Hematopoietic multipotent progenitor cell treated with erythropoietin and hydrocortisone succinate and interleukin-3 and kit ligand, for 6 days (in vitro differentiated cells): Measurements from ENCODE around the gene OTOF.

Source experiments
- DNase-seq: peaks from one replicate; pipeline ENCODE4 v3.0.0-alpha.2; 2015

Gene OTOF

DNA sequence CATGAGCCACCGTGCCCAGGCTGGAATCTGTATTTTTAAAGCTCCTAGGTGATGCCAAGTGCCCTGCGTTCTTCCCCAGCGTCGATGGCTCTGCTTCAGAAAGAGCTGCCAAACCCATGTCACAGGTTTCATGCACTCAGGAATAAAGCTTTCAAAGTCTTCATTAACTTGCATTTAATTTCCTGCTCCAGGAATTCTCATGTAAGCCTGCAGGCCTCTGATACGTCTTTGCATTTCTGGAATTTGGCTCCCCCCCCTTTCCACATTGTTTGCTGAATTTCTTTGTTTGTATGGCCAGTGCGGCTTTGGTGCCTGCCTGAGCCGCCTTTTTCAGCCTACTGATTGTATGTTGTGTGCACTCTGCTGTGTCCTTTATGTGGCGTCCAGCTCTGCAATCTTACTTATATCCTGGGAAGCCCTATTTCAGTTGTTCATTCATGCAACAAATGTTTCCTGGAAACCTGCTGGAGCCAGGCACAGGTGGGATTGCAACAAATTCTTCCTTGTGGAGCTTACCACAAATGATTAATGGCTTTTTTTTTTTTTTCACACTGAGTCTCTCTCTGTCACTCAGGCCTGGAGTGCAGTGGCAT, 17.9 kb upstream of the OTOF start:
- no peak for DNase-seq

DNA sequence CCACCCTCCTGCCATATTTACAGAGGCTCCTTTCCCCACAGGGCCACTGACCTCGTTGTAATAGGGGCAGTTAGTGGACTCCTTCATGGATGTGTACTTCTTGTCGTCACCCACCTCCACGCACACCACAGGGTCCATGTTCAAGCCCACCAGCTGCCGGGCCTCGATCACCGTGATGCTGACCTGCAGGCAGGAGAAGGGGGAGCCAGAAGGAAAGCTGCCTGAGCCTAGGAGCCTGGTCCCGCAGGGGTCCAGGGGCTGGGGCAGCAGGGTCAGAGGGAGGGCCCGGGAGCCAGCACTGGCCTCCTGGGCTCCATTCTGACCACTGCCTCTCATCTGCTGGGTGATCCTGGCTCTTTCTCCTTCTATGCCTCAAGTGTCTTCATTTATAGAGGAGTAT, 17.0 kb upstream of the OTOF start:
- DNase-seq: no peak

- DNase-seq: no peak
Observed at GRCh38 chr2:26494199-26494598, 16.3 kb upstream of the OTOF start.

DNA sequence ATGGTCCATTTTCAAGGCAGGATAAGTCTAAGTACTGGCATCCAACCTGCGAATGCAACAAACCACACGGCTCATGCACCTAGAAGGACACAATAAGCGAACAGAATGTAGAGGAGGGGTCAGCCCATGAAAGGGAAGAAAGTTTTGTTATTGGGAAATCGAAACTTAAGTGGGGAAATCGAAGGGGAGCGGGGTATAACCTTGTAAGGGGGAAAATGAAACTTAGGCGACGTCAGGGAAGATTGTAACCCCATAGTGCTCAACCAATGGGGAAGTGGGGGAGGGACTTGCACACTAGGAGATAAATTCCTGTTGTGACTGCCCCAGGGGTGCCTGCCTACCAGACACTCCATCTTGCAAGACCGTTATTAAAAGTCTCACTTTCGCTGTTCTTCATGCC, 15.6 kb upstream of the OTOF start:
- no peak for DNase-seq

- DNase-seq: peak; percentile 10
Observed at GRCh38 chr2:26492749-26493515, 15.0 kb upstream of the OTOF start.

DNA sequence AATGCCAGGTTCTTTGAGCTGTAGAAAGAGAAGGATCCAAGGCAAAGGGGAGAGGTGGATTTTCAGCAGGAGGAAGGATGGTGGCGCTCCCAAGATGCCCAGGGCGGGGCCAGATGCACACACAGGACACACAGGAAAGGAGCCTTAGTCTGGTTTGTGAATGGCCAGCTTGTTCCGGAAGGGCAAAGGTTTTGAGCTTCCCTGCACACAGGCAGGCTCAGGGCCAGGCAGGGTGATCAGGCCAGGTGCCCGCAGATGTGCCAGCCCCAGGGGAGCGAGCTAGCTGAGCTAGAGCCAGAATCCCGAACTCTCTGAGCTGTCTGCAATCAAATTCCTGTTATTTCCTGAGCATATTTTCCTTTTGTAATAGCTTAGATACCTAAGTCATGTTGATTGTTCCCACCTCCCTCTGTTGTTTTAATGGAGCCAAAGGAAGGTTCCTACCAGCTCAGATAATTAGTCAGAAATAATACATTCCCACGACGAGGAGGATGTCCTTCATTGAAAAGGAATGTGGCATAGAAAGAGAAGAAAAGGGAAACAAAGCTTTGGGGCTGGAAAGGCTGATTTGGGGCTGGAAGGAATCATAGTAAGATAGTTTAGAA, 13.7 kb upstream of the OTOF start:
- DNase-seq: no peak

- DNase-seq: no peak
Observed at GRCh38 chr2:26489213-26489850, 11.4 kb upstream of the OTOF start.

DNA sequence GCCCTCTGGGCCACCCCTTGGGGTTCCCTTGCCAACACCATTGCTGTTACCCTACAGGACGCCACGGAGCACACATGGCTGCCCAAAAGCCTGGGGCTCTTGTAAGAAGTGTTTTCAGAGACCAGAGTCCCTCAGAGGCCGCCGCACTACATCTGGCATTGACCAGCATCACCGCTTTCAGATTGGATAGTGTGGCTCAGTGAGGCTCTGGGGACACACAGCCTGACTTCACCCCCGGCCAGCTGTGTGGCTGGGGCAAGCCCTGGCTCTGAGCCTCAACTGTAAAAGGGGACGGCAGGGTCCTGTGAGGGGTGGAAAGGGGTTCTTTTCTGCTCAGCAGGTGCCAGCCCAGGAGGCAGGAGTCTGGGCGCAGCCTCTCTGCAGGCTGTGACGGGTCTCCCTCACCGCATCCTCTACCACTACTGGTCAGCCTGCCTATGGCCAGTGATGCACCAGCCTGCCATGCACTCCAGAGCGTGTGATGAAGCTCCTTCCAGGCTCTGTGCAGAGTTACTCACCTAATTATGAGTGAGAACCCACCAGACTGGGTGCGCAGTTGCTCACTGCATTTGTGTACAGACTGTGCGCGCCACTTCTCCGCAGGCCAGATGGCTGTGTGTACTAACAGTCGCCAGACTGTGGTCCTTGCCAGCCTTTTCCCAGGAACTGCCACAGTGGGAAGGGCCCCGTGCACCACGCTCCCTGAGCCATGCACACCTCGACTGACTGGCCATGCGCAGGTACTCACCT, 10.7 kb upstream of the OTOF start:
- no peak for DNase-seq

DNA sequence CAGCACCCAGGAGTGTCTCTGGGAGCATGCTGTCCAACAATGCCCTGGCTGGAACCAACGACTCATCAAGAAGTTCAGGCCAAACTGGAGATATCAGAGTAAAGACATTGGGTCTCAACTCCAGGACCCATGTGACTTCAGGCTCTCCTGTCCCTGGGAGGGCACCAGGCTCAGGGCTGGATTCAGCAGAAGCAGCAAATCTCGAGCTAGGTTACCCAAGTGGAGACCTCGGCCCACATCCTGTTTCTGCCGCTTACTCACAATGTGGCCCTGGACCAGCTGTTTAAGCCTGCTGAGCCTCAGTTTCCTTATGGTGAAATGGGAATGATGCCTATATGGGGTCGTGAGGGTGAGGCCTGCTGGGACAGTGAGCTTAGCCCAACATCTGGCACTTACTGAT, 9.3 kb upstream of the OTOF start:
- no peak for DNase-seq

DNA sequence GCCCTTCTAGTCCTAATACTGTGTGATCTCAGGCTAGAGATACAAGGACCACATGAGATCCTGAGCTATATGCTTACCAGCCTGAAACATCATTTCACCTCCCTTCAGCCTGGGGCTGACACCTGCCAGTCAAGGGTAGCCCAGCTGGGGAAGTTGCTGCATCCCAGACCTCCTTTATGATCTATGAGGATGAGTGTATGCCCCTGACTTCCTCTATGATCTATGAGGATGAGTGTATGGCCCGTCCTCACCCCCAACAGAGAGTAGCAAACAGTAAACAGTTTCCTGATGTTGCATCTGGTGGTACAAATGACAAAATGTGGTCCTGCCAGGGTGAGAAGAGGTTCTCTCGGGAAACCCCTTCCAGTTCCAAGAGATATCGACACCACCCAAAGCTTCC, 8.9 kb upstream of the OTOF start:
- DNase-seq: no peak

DNA sequence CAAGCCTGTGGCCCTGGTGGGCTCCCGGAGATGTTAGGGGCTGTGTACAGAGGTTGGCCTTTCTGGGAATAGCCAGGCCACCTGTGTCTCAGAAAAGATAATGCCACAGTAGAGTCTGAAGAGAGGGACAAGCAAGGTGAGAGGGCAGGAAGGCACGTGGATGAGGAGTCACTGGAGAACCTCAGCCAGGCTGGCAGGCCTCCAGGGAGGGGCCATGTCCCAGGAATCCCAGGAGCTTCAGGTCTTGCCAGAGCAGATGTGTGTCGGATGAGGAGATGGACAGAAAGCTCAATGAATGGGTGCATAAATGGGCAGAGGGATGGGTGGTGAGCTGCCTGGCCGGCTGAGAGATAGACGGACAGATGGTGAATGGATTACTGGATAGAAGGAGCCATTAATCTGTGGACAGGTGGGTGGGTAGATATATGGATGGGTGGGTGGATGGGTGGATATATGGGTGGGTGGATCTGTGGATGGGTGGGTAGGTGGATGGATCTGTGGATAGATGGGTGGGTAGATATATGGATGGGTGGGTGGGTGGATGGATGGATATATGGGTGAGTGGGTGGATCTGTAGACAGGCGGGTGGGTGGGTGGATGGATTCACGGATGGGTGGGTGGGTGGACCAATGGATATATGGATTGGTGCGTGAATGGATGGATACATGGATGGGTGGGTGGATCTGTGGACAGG, 7.9 kb upstream of the OTOF start:
- DNase-seq: no peak

GRCh38 chr2:26485099-26485498, 7.2 kb upstream of the OTOF start:
- no peak for DNase-seq

DNA sequence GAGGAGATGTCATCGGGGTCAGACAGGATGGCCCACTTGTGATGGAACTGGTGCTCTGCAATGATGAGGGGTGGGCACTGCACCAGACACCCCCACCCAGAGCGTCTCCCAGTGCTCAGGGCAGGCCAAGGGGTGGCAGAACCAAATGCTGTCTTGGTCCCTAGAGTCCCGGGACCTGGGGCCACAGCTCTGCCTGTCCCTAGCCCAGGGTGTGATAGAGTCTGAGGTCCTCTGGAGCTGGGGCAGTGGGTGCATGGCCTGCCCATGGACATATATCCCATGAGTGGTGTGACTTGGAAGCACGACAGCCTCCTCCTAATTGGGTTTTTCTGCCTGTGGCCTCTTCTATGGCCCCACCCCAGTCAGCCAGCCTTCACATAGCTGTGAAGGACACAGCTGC, 6.7 kb upstream of the OTOF start:
- no peak for DNase-seq

GRCh38 chr2:26483957-26484565, 6.1 kb upstream of the OTOF start:
- no peak for DNase-seq

DNA sequence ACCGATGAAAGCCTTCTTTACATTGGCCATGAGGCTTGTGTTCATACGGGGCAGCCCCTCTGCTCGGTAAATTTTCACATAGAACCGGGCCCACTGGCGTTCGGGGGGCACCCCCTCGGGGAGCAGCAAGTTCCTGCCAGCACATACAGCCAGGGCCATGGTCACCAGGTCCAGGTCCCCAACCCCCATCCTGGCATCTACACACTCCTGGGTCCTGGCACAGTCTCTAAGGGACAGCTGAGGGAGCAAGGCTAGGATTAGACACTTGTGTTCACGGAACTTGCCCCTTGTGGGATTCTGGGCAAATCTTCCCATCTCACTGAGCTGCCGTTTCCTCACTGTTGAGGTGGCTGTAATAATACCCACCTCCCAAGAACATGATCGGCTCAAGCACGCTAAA, 5.6 kb upstream of the OTOF start:
- DNase-seq: no peak

- no peak for DNase-seq
Observed at GRCh38 chr2:26483027-26483326, 5.1 kb upstream of the OTOF start.

GRCh38 chr2:26482211-26483026, 4.5 kb upstream of the OTOF start:
- DNase-seq: no peak

DNA sequence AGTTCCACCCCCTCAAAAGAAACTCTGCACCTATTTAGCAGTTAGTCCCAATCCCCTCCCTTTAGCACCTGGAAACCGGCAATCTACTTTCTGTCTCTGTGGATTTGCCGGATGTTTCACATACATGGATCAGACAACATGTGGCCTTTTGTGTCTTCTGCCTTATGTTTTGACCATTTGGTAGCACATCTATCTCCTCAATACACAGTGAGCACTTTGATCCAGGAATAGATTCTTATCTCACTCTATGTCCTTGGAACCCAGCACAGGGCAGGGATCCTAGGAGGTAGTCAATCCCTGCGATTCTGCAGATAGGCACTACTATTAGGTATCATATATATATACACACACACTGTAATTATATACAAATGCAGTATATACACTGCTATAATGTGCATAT, 3.8 kb upstream of the OTOF start:
- no peak for DNase-seq

DNA sequence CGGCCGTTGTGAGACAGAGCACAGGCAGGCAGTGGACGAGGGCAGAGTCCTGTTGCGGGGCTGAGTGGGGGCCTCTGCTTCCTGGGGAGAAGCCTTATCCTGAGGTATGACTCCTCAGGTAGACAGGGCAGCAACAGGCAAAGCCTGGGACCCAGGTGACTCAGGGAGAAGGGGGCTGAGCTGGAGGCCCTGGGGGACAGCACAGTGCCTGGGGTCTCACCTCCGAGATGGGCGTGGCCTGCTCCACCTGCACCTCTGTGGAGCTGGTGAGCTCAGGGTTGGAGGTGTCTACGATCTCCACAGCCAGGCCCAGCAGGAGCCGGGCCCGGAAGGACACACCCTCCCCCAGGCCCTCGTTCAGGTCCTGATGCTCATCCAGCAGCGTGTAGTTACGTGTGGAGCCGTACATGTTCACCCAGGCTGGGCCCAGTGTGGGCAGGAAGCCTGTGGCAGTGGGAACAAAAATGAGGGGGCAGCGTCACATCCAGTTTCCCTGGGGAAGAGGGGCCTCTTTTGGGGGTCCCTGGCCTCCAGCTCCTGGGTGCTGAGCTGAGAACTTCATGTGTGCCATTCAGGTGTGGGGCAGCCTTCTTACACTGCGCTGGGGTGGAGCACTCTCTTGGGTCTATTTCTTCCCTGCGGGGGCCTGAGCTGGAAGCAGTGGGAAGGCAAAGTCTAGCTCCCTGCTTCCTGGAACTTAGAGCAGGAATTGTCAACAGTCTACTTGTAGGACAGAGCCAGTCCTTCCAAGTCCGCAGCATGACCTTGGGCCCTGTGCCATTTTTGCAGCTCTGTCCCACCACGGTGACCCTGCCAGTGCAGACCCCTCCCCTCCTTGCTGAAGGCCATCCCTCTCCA, 2.9 kb upstream of the OTOF start:
- no peak for DNase-seq

- no peak for DNase-seq
Observed at GRCh38 chr2:26479789-26480565, 2.1 kb upstream of the OTOF start.
